Activated CD8-positive, alpha-beta memory T cell treated with anti-CD3 and anti-CD28 coated beads, Interleukin-2, amount 10 ng/mL, durations not matched to agents 7 days and 5 days (primary cell): ENCODE results near the gene CHCHD1. TPM values are rescaled to one million over a fixed set of nuclear protein-coding genes. Genes with fewer than 3 reads are reported as not detected.
A peak's percentile ranks its signal among the peaks of the same experiment; 100 is the strongest.
"Not testable (repeated sequence)": the region's sequence is repeated elsewhere in the genome, so short reads cannot be mapped to it uniquely, and the experiment has no call there.

Source experiments
- ATAC-seq: fragments of 150-1000 bp; cut with Tn5 transposase; one replicate; pipeline ENCODE4 v1.10.0; 2021; ENCODE audit warnings: moderate library complexity
- CTCF ChIA-PET: fragments of 350-600 bp; sonication (Branson Sonifier 250); formaldehyde crosslinking; loops from one replicate; lab custom pipeline; 2021; ENCODE audit warnings: antibody characterized with exemption; lab: Charles Lee
- DNase-seq: peaks from one replicate; pipeline ENCODE4 v3.0.0-alpha.2; 2020
- H3K27ac Mint-ChIP-seq: one replicate; pipeline ENCODE4 v1.8.0; 2021; ENCODE audit warnings: mild to moderate bottlenecking, mixed read lengths
- H3K27me3 Mint-ChIP-seq: one replicate; pipeline ENCODE4 v1.8.0; 2021; ENCODE audit warnings: mixed read lengths
- H3K36me3 Mint-ChIP-seq: one replicate; pipeline ENCODE4 v1.8.0; 2021; ENCODE audit warnings: mild to moderate bottlenecking, mixed read lengths
- H3K4me1 Mint-ChIP-seq: one replicate; pipeline ENCODE4 v1.8.0; 2021; ENCODE audit warnings: mixed read lengths
- H3K4me3 Mint-ChIP-seq: one replicate; pipeline ENCODE4 v1.8.0; 2021; ENCODE audit warnings: mild to moderate bottlenecking, moderate library complexity, mixed read lengths
- H3K9me3 Mint-ChIP-seq: one replicate; pipeline ENCODE4 v1.8.0; 2022; ENCODE audit warnings: low read depth, mixed read lengths
- total RNA-seq, 2 experiments: library from RNA; stranded (reverse); gene quantifications; one replicate each; pipeline ENCODE4 v1.2.3, GENCODE V29; 2021

Gene CHCHD1
- total RNA-seq, 2 experiments from 2014 or later: 29.0 to 36.2 TPM

DNA sequence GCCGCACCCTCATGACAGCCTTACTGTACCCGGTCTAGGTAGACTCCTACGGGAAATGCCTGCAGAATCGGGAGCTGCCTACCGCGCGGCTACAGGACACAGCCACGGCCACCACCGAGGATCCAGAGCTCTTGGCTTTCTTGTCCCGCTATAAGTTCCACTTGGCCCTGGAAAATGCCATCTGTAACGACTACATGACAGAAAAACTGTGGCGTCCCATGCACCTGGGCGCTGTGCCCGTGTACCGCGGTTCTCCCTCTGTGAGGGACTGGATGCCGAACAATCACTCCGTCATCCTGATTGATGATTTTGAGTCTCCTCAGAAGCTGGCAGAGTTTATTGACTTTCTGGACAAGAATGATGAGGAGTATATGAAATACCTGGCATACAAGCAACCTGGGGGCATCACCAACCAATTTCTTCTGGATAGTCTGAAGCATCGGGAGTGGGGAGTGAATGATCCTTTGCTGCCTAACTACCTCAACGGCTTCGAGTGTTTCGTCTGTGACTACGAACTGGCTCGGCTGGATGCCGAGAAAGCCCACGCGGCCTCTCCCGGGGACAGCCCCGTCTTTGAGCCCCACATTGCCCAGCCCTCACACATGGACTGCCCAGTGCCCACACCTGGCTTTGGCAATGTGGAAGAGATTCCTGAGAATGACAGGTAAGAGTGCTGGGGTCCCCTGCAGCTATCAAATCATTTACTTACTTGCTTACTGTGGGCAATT lies 8.5 kb upstream of the CHCHD1 start:
- H3K27me3 Mint-ChIP-seq: no peaks in the 10 kb centered on the region
- H3K4me3 Mint-ChIP-seq: peak overlapping the region; percentile 94
- H3K27ac Mint-ChIP-seq: peak overlapping the region; percentile 92
- DNase-seq: no peak
- CTCF ChIA-PET: interaction anchor here (0.8 to 5.1 kb wide), 12 partner anchors 9 to 183 kb away, joined by 3 to 39 read pairs (median 4); partner anchors contain the start of genes CHCHD1 and SEC24C
- H3K36me3 Mint-ChIP-seq: peaks cover 67% of the 10 kb centered on the region
- H3K9me3 Mint-ChIP-seq: no peaks in the 10 kb centered on the region
- peaks cover 44% of the 10 kb centered on the region for H3K4me1 Mint-ChIP-seq
- ATAC-seq: peak; percentile 3

DNA sequence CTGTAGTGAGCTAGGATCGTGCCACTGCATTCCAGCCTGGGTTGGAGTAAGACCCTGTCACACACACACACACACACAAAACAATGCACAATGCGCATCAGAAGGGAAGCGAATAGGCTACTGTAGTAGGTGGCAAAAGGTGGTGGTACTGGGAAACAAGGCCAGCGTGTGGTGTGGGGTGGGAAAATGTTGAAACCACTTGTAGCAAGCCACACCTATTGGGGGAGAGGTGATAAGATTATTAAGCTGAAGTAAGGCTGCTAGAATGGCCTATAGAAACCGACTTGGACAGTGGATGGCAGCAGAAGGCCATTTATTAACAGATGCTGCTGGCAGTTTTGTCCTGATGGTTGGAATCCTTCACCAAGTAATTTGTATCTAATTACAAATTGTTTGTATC lies 7.2 kb upstream of the CHCHD1 start:
- no peaks in the 10 kb centered on the region for H3K27me3 Mint-ChIP-seq
- CTCF ChIA-PET: interaction anchor here (1.2 to 5.1 kb wide), 4 partner anchors 8 to 105 kb away, joined by 4 to 39 read pairs (median 8); partner anchors contain the start of genes CHCHD1 and ZSWIM8
- H3K9me3 Mint-ChIP-seq: no peaks in the 10 kb centered on the region
- peaks cover 62% of the 10 kb centered on the region for H3K36me3 Mint-ChIP-seq
- H3K4me1 Mint-ChIP-seq: peaks cover 39% of the 10 kb centered on the region
- DNase-seq (peak; percentile 61), ATAC-seq (no peak)
- H3K4me3 Mint-ChIP-seq: peak overlapping the region; percentile 94
- H3K27ac Mint-ChIP-seq: peak overlapping the region; percentile 50

DNA sequence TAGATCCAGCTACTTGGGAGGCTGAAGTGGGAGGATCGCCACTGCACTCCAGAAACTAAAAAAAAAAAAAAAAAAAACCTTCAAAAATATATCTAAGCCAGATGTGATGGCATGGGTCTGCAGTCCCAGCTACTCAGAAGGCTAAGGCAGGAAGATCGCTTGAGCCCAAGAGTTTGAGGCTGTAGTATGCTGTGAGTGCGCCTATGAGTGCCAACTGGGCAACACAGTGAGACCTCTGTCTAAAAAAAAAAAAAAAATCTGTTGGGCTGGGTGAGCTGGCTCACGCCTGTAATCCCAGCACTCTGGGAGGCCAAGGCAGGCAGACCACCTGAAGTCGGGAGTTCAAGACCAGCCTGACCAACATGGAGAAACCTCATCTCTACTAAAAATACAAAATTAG lies 2.8 kb upstream of the CHCHD1 start:
- Mint-ChIP-seq H3K4me3 (no peak overlapping the region), H3K4me1 (peaks cover 51% of the 10 kb centered on the region), H3K27me3 (no peaks in the 10 kb centered on the region), H3K9me3 (no peaks in the 10 kb centered on the region), H3K36me3 (peaks cover 36% of the 10 kb centered on the region), H3K27ac (no peak overlapping the region)
- no peak for ATAC-seq
- CTCF ChIA-PET: interaction anchor here (1.1 to 2.9 kb wide), 4 partner anchors 9 to 214 kb away, joined by 3 to 10 read pairs (median 6); no protein-coding TSS in a partner anchor
- DNase-seq: no peak

DNA sequence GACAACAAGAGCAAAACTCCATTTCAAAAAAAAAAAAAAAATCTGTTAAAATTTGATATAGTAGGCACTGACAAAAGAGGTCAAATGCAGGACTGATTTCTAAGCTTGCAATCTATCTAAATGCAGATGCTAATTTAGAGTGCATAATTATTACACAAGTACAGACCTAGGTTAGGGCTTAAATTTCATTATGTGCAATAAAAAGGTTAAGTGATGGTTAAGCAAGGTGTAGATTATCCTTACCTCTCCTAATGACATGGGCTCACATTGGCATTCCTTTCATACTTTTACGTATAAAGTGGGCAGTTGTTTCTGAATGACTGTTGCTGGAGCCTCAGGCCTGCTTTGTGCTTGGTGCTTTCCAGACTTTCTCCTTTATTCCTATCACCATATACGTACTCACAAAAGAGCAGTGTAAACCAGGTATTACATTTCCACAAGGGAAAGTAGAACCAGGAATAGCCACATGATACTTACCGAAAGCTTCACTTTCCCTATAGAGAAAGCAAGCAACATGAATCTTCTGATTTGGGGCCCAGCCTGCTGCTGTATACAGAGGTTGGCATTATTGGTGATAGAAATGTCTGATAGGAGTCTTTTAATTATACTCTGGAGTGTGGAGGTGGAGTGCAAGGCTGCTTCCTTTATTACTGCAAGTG lies 2.2 kb upstream of the CHCHD1 start:
- Mint-ChIP-seq H3K27me3 (no peaks in the 10 kb centered on the region), H3K9me3 (no peaks in the 10 kb centered on the region), H3K4me3 (peak overlapping the region; percentile 33), H3K4me1 (peaks cover 52% of the 10 kb centered on the region), H3K27ac (peak overlapping the region; percentile 73), H3K36me3 (peaks cover 30% of the 10 kb centered on the region)
- DNase-seq (no peak), ATAC-seq (no peak)
- CTCF ChIA-PET: interaction anchor here (0.8 to 2.9 kb wide), 4 partner anchors 9 to 213 kb away, joined by 3 to 10 read pairs (median 6); no protein-coding TSS in a partner anchor

DNA sequence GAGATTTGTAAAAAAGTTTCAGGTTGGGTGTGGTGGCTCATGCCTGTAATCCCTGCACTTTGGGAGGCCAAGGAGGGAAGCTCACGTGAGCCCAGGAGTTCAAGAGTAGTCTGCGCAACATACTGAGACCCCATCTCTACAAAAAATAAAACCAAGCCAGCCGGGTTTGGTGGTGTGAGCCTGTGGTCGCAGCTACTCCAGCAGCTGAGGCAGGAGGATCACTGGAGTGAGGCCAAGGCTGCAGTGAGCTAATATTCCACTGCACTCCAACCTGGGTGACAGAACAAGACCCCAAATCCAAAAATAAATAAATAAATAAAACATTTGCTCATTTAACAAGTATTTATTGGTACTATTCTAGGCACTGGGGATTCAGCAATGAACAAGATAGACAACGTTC lies 1.5 kb upstream of the CHCHD1 start:
- Mint-ChIP-seq H3K4me3 (peak overlapping the region; percentile 87), H3K9me3 (no peaks in the 10 kb centered on the region), H3K36me3 (peaks cover 25% of the 10 kb centered on the region), H3K4me1 (peaks cover 53% of the 10 kb centered on the region), H3K27ac (peak overlapping the region; percentile 97), H3K27me3 (no peaks in the 10 kb centered on the region)
- ATAC-seq: no peak
- CTCF ChIA-PET: interaction anchor here (0.8 to 4.6 kb wide), 4 partner anchors 8 to 99 kb away, joined by 3 to 39 read pairs (median 10); a partner anchor contains a TSS
- no peak for DNase-seq

DNA sequence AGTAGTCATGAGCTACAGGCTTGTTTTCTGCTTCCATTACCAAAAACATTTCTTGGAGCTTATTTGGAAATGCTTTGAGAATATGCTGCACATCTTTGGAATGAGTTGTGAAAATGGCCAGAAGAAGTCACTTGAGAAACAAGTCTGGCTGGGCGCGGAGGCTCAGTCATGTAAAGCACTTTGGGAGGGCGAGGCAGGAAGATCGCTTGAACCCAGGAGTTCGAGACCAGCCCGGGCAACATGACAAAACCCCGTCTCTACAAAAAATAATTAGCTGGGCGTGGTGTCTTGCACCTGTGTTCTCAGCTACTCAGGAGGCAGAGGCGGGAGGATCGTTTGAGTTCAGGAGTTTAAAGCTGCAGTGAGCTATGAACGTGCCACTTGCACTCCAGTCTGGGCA lies 882 bp upstream of the CHCHD1 start:
- H3K36me3 Mint-ChIP-seq: peaks cover 19% of the 10 kb centered on the region
- no peaks in the 10 kb centered on the region for H3K27me3 Mint-ChIP-seq
- no peak for DNase-seq
- H3K4me3 Mint-ChIP-seq: peak overlapping the region; percentile 87
- H3K4me1 Mint-ChIP-seq: peaks cover 46% of the 10 kb centered on the region
- peak overlapping the region; percentile 97 for H3K27ac Mint-ChIP-seq
- no peak for ATAC-seq
- H3K9me3 Mint-ChIP-seq: no peaks in the 10 kb centered on the region
- CTCF ChIA-PET: interaction anchor here (1.7 to 4.6 kb wide), 4 partner anchors 9 to 137 kb away, joined by 4 to 39 read pairs (median 10); a partner anchor contains a TSS

DNA sequence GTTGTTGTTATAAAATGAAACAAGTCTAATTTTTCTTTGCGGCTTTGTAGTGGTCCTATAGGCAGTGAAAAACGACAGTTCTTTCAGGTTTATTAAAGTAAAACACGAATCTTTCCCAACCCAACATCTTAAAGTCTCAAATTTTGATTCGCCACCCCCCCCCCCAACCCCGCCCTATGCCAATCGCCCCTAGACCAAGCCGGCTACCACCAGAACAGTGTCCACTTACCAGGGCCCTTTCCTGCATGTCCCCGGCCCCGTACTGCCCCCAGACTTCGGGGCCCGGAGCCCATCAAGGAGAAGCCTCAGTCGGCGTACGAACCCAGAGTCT lies 335 bp upstream of the CHCHD1 start:
- Mint-ChIP-seq H3K4me3 (peak overlapping the region; percentile 87), H3K4me1 (peaks cover 50% of the 10 kb centered on the region), H3K27me3 (no peaks in the 10 kb centered on the region), H3K36me3 (peaks cover 19% of the 10 kb centered on the region), H3K27ac (peak overlapping the region; percentile 97), H3K9me3 (no peaks in the 10 kb centered on the region)
- DNase-seq (no peak), ATAC-seq (no peak)
- CTCF ChIA-PET: interaction anchor here (0.6 to 4.6 kb wide), 6 partner anchors 9 to 138 kb away, joined by 3 to 39 read pairs (median 4); partner anchors contain the start of gene SEC24C

DNA sequence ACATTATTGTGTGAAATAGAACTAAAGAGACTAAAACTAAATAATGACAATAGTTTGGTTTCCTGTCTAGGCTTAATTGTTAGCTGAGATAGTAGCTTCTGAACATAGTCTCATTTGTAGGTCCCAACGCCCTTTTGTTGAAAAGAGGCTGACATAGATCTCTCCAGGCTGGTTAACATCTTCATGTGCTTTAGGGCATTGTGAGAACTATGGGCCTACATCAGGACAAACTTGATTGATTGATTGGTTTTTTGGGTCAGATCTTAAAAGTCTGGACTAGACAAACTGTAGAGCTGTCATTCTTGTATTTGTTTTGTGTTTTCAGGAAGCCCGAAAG lies 869 bp downstream of the CHCHD1 start:
- Mint-ChIP-seq H3K4me1 (peaks cover 51% of the 10 kb centered on the region), H3K27ac (peak overlapping the region; percentile 97), H3K27me3 (no peaks in the 10 kb centered on the region), H3K9me3 (no peaks in the 10 kb centered on the region), H3K36me3 (peaks cover 14% of the 10 kb centered on the region), H3K4me3 (peak overlapping the region; percentile 87)
- ATAC-seq (no peak), DNase-seq (no peak)
- CTCF ChIA-PET: interaction anchor here (1.6 to 4.6 kb wide), 3 partner anchors 10 to 97 kb away, joined by 3 to 39 read pairs (median 11); a partner anchor contains a TSS

DNA sequence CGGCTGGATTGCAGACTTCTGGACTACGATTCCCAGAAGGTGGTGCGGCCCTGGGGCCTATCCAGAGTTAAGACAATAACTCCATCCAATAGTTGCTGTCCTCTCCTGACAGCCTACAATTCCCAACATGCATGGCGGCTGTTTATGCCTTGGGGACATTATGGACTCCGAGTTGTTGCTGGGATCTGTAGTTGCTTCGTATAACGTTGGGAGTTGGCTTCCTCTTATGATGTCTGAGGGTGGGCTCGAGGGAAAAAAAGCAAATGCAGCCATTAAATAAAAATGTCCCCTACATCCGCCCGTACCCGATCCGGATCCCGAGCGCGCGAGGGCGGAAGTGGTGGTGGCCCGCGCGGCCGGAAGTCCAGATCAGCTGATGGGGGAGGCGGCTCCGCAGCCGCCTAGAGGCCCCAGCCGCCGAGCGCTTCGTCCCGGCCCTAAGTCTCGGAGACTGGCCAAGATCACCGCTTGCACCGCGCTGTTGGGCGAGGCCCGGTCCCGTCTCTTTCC lies 3.4 kb downstream of the CHCHD1 start, which contains the start of gene ZSWIM8:
TSS of gene ZSWIM8 (plus strand) at position 396 of the 510 bp plus-strand sequence. CDS start 273 bp downstream, outside the sequence.
- Mint-ChIP-seq H3K9me3 (no peaks in the 10 kb centered on the region), H3K27me3 (no peaks in the 10 kb centered on the region), H3K4me3 (peak within 1 kb of the TSS; percentile 94), H3K27ac (peak within 1 kb of the TSS; percentile 98), H3K36me3 (peaks cover 10% of the 10 kb centered on the region), H3K4me1 (peaks cover 45% of the 10 kb centered on the region)
- DNase-seq (peak; percentile 93), ATAC-seq (peak; percentile 87)
- CTCF ChIA-PET: interaction anchor here (1.6 to 1.8 kb wide), 2 partner anchors 10 to 20 kb away, joined by 4 to 5 read pairs; no protein-coding TSS in a partner anchor

DNA sequence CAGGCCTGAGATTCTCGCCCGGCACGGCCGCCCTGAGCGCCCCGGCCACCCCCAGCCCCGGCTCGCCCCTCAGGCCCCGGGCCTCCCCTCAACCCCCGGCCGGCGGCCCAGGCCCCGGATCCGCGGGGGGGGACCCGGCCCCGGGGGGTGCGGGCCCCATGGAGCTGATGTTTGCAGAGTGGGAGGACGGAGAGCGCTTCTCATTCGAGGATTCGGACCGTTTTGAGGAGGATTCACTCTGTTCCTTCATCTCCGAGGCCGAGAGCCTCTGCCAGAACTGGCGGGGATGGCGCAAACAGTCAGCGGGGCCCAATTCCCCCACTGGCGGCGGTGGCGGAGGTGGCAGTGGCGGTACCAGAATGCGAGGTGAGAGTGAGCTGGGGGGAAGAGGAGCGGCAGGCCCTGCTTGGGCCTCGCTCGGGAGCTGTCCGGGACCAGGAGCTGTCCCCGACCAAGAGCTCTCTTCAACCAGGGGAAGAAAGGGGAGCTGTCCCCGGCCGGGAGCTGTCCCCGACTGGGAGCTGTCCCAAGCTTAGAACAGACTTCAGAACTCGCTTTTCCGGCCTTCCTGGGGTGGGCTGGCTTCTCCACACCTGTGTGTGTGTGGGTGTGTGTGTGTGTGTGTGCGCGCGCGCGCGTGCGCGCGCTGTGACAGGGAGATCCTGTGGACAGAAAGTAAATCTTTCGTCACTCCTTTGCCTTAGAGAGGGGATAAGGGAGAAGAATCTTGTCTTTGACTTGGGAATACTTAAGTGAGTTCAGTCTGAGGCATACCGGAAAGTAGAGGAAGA lies 4.1 kb downstream of the CHCHD1 start:
- H3K4me1 Mint-ChIP-seq: peaks cover 39% of the 10 kb centered on the region
- peak; percentile 8 for ATAC-seq
- DNase-seq: peak; percentile 66
- H3K27ac Mint-ChIP-seq: peak overlapping the region; percentile 98
- H3K9me3 Mint-ChIP-seq: no peaks in the 10 kb centered on the region
- H3K4me3 Mint-ChIP-seq: peak overlapping the region; percentile 94
- no peaks in the 10 kb centered on the region for H3K27me3 Mint-ChIP-seq
- H3K36me3 Mint-ChIP-seq: peaks cover 13% of the 10 kb centered on the region
- CTCF ChIA-PET: interaction anchor here (0.8 to 1.8 kb wide), 3 partner anchors 11 to 45 kb away, joined by 4 to 5 read pairs (median 4); no protein-coding TSS in a partner anchor

DNA sequence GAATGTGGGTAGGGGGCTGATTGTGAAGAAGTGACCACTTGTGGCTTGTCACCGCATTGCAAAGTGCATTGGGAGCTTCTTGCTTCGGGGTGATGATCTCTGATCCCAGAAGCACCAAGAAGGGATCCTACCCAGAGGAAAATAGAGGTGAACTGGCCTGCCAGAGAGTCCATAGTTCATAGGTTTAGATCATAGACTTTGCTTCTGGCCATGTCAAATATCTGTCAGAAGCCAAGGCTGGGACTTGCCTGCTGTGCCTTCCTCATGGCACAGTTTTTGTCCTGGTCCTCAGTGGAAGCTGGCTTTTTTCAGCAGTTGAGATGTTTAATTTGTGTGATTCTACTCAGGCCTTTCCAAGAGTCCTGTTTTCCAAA lies 4.7 kb downstream of the CHCHD1 start:
- DNase-seq (no peak), ATAC-seq (no peak)
- Mint-ChIP-seq H3K27ac (peak overlapping the region; percentile 84), H3K4me3 (peak overlapping the region; percentile 94), H3K4me1 (peaks cover 38% of the 10 kb centered on the region), H3K36me3 (peaks cover 17% of the 10 kb centered on the region), H3K9me3 (no peaks in the 10 kb centered on the region), H3K27me3 (no peaks in the 10 kb centered on the region)
- CTCF ChIA-PET: interaction anchor here (0.8 to 1.8 kb wide), 3 partner anchors 11 to 45 kb away, joined by 4 to 5 read pairs (median 4); no protein-coding TSS in a partner anchor

DNA sequence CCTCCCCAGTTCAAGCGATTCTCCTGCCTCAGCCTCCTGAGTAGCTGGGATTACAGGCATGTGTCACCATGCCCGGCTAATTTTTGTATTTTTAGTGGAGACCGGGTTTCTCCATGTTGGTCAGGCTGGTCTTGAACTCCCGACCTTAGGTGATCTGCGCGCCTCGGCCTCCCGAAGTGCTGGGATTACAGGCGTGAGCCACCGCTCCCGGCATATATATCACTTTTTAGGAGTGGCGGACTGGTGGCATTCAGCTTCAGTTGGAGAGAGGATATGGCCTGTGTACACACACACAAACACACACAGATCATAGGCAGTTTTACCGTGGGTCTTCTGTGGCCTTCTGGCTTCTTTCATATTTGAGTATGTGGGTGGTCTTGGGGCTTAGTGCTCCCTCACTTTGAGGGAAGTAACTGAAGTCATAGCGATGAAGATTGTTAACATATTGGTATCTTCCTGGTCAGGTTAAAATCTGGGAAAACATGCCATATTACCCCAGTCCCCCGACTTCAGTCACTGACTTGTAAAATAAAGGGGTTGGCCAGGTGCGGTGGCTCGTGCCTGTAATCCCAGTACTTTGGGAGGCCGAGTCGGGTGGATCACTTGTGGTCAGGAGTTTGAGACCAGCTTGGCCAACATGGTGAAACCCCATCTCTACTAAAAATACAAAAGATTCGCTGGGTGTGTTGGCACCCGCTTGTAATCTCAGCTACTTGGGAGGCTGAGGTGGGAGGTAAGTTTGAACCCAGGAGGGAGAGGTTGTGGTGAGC lies 5.4 kb downstream of the CHCHD1 start:
- H3K27me3 Mint-ChIP-seq, H3K27ac Mint-ChIP-seq, DNase-seq, ATAC-seq, H3K9me3 Mint-ChIP-seq: not testable (repeated sequence)
- peaks cover 38% of the 10 kb centered on the region for H3K4me1 Mint-ChIP-seq
- CTCF ChIA-PET: interaction anchor here (1.8 kb wide), 1 partner anchor 12 kb away, joined by 5 read pairs; no protein-coding TSS in a partner anchor
- H3K36me3 Mint-ChIP-seq: peaks cover 18% of the 10 kb centered on the region
- peak overlapping the region; percentile 31 for H3K4me3 Mint-ChIP-seq
